GM10248 (cell line): ENCODE measurements around the gene FTO.

Experiments
- CTCF ChIA-PET: fragments of 300-600 bp; sonication (Branson Sonifier 250); formaldehyde crosslinking; extraction: SDS; loops from one replicate; lab custom pipeline; 2021; ENCODE audit warnings: antibody characterized with exemption; lab: Yijun Ruan, JAX
- POLR2A ChIA-PET: fragments of 350-650 bp; sonication (Branson Sonifier 250); formaldehyde crosslinking; extraction: SDS; loops from one replicate; lab custom pipeline; 2020; ENCODE audit warnings: antibody characterized with exemption; lab: Yijun Ruan, JAX
- DNase-seq: peaks from one replicate; pipeline ENCODE4 v3.0.0; 2012; ENCODE audit errors: extremely low spot score
- TF ChIP-seq, protein P1 (sequence below): IDR thresholded peaks from 2 replicates; pipeline ENCODE4 v1.5.1; 2012; ENCODE audit warnings: mild to moderate bottlenecking, low read depth; ENCODE audit errors: extremely low read depth, missing control alignments, control extremely low read depth

FTO gene

DNA sequence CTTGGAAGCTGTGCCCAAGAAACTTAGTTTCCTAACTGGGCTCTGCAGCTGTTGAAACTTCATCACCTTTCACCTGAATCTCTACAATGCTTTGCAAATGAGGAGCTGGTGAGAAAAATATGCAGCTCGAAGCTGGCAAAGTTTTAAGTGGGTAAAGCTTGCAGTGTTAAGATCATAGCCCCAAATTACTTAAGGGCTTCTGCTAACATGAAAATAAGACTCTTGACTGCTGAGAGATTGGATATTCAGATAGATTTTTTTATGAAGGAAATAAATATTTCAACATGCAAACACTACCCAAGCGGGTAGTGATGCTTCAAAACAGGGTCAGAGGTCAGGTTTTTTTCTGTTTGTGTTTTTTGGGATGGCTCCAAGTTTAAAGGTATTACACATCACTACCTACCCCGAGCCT lies 278.7 kb downstream of the FTO start:
- TF ChIP-seq, protein P1, sequence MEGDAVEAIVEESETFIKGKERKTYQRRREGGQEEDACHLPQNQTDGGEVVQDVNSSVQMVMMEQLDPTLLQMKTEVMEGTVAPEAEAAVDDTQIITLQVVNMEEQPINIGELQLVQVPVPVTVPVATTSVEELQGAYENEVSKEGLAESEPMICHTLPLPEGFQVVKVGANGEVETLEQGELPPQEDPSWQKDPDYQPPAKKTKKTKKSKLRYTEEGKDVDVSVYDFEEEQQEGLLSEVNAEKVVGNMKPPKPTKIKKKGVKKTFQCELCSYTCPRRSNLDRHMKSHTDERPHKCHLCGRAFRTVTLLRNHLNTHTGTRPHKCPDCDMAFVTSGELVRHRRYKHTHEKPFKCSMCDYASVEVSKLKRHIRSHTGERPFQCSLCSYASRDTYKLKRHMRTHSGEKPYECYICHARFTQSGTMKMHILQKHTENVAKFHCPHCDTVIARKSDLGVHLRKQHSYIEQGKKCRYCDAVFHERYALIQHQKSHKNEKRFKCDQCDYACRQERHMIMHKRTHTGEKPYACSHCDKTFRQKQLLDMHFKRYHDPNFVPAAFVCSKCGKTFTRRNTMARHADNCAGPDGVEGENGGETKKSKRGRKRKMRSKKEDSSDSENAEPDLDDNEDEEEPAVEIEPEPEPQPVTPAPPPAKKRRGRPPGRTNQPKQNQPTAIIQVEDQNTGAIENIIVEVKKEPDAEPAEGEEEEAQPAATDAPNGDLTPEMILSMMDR = no peak
- no peak for DNase-seq
- ChIA-PET POLR2A (no interaction called here), CTCF (interaction anchor here (1.1 to 1.8 kb wide), 2 partner anchors 10 to 19 kb away, joined by 4 read pairs; no protein-coding TSS in a partner anchor)

DNA sequence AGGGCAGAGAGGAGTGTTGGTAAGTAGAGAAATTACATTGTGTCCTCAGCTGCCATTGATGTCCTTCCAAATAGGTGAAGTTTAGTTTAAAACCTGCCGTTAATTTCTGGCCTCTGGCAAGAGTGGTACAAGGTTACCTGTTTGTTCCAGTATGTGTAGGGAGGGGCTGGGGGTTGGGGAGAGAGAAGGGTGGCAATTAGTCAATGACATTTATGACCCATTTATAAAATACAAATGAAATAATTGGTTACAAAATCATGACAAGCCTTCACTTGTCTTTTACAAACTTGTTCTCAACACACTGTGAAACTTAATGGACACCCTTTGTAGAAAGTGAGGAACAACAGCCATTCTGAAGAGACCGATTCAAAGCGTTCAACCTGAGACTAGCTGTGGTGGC lies 281.0 kb downstream of the FTO start:
- no peak for DNase-seq
- POLR2A ChIA-PET = no interaction called here
- CTCF ChIA-PET = no interaction called here
- TF ChIP-seq, protein P1 = no peak

DNA sequence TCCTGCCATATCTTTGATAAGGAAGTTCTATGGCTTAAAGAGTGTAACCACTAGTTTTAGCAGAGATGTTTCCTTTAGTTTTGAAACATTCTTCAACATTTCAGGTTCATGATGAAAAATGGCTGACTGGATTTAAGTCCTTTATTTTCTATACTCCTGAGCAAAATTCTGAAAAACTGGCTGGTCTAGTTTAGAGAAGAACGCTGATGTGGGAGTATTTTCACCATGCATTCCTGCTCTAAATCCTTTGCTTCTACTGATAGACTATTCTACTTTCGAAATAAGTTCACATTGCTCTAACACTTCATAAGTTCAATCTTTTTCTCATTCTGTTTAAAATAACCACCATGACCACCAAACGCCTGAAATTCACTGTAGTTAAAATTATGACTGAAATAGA lies 281.9 kb downstream of the FTO start:
- TF ChIP-seq, protein P1 = no peak
- ChIA-PET CTCF (interaction anchor here (1.3 kb wide), 1 partner anchor 15 kb away, joined by 4 read pairs; no protein-coding TSS in a partner anchor), POLR2A (no interaction called here)
- DNase-seq = no peak

GRCh38 chr16:53986793-53987192 lies 282.8 kb downstream of the FTO start:
- ChIA-PET CTCF (interaction anchor here (0.9 to 1.3 kb wide), 2 partner anchors 14 to 24 kb away, joined by 4 read pairs; no protein-coding TSS in a partner anchor), POLR2A (no interaction called here)
- no peak for DNase-seq
- TF ChIP-seq, protein P1 = no peak

GRCh38 chr16:53988136-53988535 lies 284.2 kb downstream of the FTO start:
- ChIA-PET CTCF (no interaction called here), POLR2A (no interaction called here)
- DNase-seq = no peak
- TF ChIP-seq, protein P1 = no peak

DNA sequence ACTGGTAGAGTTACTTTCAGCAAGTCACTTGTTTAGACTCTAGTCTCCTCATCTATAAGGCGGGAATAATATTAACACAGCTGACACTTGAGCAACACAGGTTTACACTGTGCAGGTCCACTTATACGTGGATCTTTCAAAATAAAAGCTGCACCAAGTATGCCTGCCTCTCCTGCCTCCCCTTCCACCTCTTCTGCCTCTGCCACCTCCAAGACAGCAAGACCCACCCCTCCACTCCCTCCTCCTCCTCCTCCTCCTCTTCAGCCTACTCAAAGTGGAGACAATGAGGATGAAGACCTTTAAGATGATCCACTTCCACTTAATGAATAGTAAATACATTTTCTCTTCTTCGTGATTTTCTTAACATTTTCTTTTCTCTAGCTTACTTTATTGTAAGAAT lies 285.6 kb downstream of the FTO start:
- CTCF ChIA-PET = no interaction called here
- POLR2A ChIA-PET = no interaction called here
- no peak for DNase-seq
- TF ChIP-seq, protein P1 = no peak
